HUDEP-2 (cell line): ENCODE measurements around the gene APOBEC3G.
"Not testable (repeated sequence)": the region's sequence is repeated elsewhere in the genome, so short reads cannot be mapped to it uniquely, and the experiment has no call there.

Source experiments
- DNase-seq, 76 experiments: peaks; one replicate each; lab custom pipeline; 2025; ENCODE audit not compliant: unreplicated experiment in 76 of 76; lab: John Stamatoyannopoulos, UW

The APOBEC3G gene

GRCh38 chr22:39077026-39077840 is at the start of gene APOBEC3G:
APOBEC3G (plus strand) TSS chr22:39077275; CDS start chr22:39077362, 87 bp downstream.
- DNase-seq, result peak in 74 of 76 experiments; percentile 11 to 82 (median 62)

GRCh38 chr22:39027717-39028116 is 49.4 kb upstream of the APOBEC3G start:
- no peak for DNase-seq

GRCh38 chr22:39028281-39028680 is 48.8 kb upstream of the APOBEC3G start:
- no peak for DNase-seq

- no peak for DNase-seq
Measured at GRCh38 chr22:39029227-39029626, 47.8 kb upstream of the APOBEC3G start.

GRCh38 chr22:39030705-39031104 is 46.4 kb upstream of the APOBEC3G start:
- no peak for DNase-seq

GRCh38 chr22:39031434-39032295 is 45.4 kb upstream of the APOBEC3G start:
- not testable (repeated sequence) for DNase-seq

GRCh38 chr22:39037071-39037470 is 40.0 kb upstream of the APOBEC3G start:
- not testable (repeated sequence) for DNase-seq

- no peak for DNase-seq
Measured at GRCh38 chr22:39039306-39040126, 37.6 kb upstream of the APOBEC3G start.

- not testable (repeated sequence) for DNase-seq
Measured at GRCh38 chr22:39040155-39040537, 36.9 kb upstream of the APOBEC3G start.

- peak in 66 of 76 experiments; percentile 13 to 88 (median 66) for DNase-seq
Measured at GRCh38 chr22:39040538-39041296, 36.4 kb upstream of the APOBEC3G start, which contains the start of gene APOBEC3F. APOBEC3F (plus strand) TSS chr22:39040864; CDS start chr22:39040961, 97 bp downstream.

- no peak for DNase-seq
Measured at GRCh38 chr22:39041908-39042307, 35.2 kb upstream of the APOBEC3G start.

- DNase-seq, result not testable (repeated sequence)
Measured at GRCh38 chr22:39043063-39043462, 34.0 kb upstream of the APOBEC3G start.

- DNase-seq, result not testable (repeated sequence)
Measured at GRCh38 chr22:39045136-39045535, 31.9 kb upstream of the APOBEC3G start.

- DNase-seq, result not testable (repeated sequence)
Measured at GRCh38 chr22:39049486-39049885, 27.6 kb upstream of the APOBEC3G start.

- DNase-seq, result not testable (repeated sequence)
Measured at GRCh38 chr22:39051844-39052495, 25.1 kb upstream of the APOBEC3G start.

GRCh38 chr22:39055658-39056057 is 21.4 kb upstream of the APOBEC3G start:
- no peak for DNase-seq

- not testable (repeated sequence) for DNase-seq
Measured at GRCh38 chr22:39061290-39061689, 15.8 kb upstream of the APOBEC3G start.

GRCh38 chr22:39061951-39062350 is 15.1 kb upstream of the APOBEC3G start:
- not testable (repeated sequence) for DNase-seq

GRCh38 chr22:39063904-39064303 is 13.2 kb upstream of the APOBEC3G start:
- DNase-seq, result not testable (repeated sequence)
